ENCODE results near the gene ARHGAP10. TPM values are rescaled to one million over a fixed set of nuclear protein-coding genes. Genes with fewer than 3 reads are reported as not detected.

ARHGAP10 gene
- total and polyA plus RNA-seq, 2 donors (not counting 1 experiment from before 2014, with no cell fraction given), result 0.10 to 0.34 TPM

- no peak overlapping the region for H3K4me3 ChIP-seq (ENCODE audit: control extremely low read depth in 1 of 5, extremely low read depth in 1 of 5, insufficient read depth in 1 of 5, low read depth in 2 of 5, low read length in 4 of 5)
- H3K36me3 ChIP-seq (replicated peaks in 1 of 2; ENCODE audit: control extremely low read depth in 1 of 2, control insufficient read depth in 1 of 2, extremely low read depth in 1 of 2, insufficient read depth in 2 of 2, low read length in 1 of 2), result no peaks in the 10 kb centered on the region
- H4K20me1 ChIP-seq (ENCODE audit: control insufficient read depth, insufficient read depth, low read length, poor library complexity, severe bottlenecking), result no peaks in the 10 kb centered on the region
- ChIA-PET CTCF (interaction anchor here (0.8 kb wide), 1 partner anchor 59 kb away, joined by 4 read pairs; no protein-coding TSS in a partner anchor), POLR2A (no interaction called here)
- H2AFZ ChIP-seq (ENCODE audit: insufficient read depth, low read depth, low read length, poor library complexity, severe bottlenecking), result no peak overlapping the region
- ATAC-seq (ENCODE audit: low read depth) (no peak), DNase-seq (no peak)
- no peak overlapping the region for H3K27ac Mint-ChIP-seq
- no peaks in the 10 kb centered on the region for H3K4me1 ChIP-seq (ENCODE audit: control insufficient read depth in 2 of 2, insufficient read depth in 2 of 2, low read length in 2 of 2)
- intact Hi-C loops (cut with micrococcal nuclease), result no loop called here
- H3K79me2 ChIP-seq (ENCODE audit: control insufficient read depth, insufficient read depth, low read length), result no peaks in the 10 kb centered on the region
- no peaks in the 10 kb centered on the region for H3K4me1 Mint-ChIP-seq
- H3K27me3 ChIP-seq (replicated peaks in 1 of 4; ENCODE audit: control extremely low read depth in 1 of 4, control insufficient read depth in 3 of 4, insufficient read depth in 4 of 4, low read length in 3 of 4), result no peaks in the 10 kb centered on the region
- no peaks in the 10 kb centered on the region for H3K9me3 Mint-ChIP-seq (ENCODE audit: insufficient read depth)
- no peaks in the 10 kb centered on the region for H3K9me3 ChIP-seq (ENCODE audit: control extremely low read depth in 1 of 3, control insufficient read depth in 2 of 3, insufficient read depth in 1 of 3, low read length in 2 of 3)
- H3K27ac ChIP-seq (ENCODE audit: low read length in 2 of 2), result no peak overlapping the region
- WGBS (ENCODE audit: insufficient coverage), result 57% methylated on average over 1 of the region's 1 CpG
- no peak overlapping the region for H3K4me3 Mint-ChIP-seq
- H3K4me2 ChIP-seq (replicated peaks; ENCODE audit: low read depth, low read length, poor library complexity, severe bottlenecking), result no peak overlapping the region
- H3K9ac ChIP-seq (ENCODE audit: low read length), result no peak overlapping the region
- TF ChIP-seq EZH2 (IDR thresholded peaks at IDR 0.05; ENCODE audit: borderline replicate concordance, insufficient read depth, low read depth, low read length, poor library complexity, severe bottlenecking) (no peak), CTCF (IDR thresholded peaks at IDR 0.05) (no peak)
- H3K27me3 Mint-ChIP-seq, result no peaks in the 10 kb centered on the region
These were observed 76.6 kb downstream of the ARHGAP10 start for GRCh38 chr4:147808447-147808846.

- TF ChIP-seq CTCF (IDR thresholded peaks at IDR 0.05), result no peak
- TF ChIP-seq EZH2 (IDR thresholded peaks at IDR 0.05; ENCODE audit: borderline replicate concordance, insufficient read depth, low read depth, low read length, poor library complexity, severe bottlenecking), result no peak
- DNase-seq (no peak), ATAC-seq (ENCODE audit: low read depth) (no peak)
- POLR2A ChIA-PET, result no interaction called here
- intact Hi-C loops (cut with micrococcal nuclease), result no loop called here
- H3K27ac Mint-ChIP-seq, result no peak overlapping the region
- CTCF ChIA-PET, result interaction anchor here (0.8 kb wide), 1 partner anchor 58 kb away, joined by 4 read pairs; no protein-coding TSS in a partner anchor
- Histone ChIP-seq H3K79me2 (ENCODE audit: control insufficient read depth, insufficient read depth, low read length) (no peaks in the 10 kb centered on the region), H2AFZ (ENCODE audit: insufficient read depth, low read depth, low read length, poor library complexity, severe bottlenecking) (no peak overlapping the region), H3K4me2 (replicated peaks; ENCODE audit: low read depth, low read length, poor library complexity, severe bottlenecking) (no peak overlapping the region), H3K27ac (ENCODE audit: low read length in 2 of 2) (no peak overlapping the region), H4K20me1 (ENCODE audit: control insufficient read depth, insufficient read depth, low read length, poor library complexity, severe bottlenecking) (no peaks in the 10 kb centered on the region), H3K27me3 (replicated peaks in 1 of 4; ENCODE audit: control extremely low read depth in 1 of 4, control insufficient read depth in 3 of 4, insufficient read depth in 4 of 4, low read length in 3 of 4) (no peaks in the 10 kb centered on the region), H3K36me3 (replicated peaks in 1 of 2; ENCODE audit: control extremely low read depth in 1 of 2, control insufficient read depth in 1 of 2, extremely low read depth in 1 of 2, insufficient read depth in 2 of 2, low read length in 1 of 2) (no peaks in the 10 kb centered on the region), H3K4me1 (ENCODE audit: control insufficient read depth in 2 of 2, insufficient read depth in 2 of 2, low read length in 2 of 2) (no peaks in the 10 kb centered on the region), H3K9ac (ENCODE audit: low read length) (no peak overlapping the region), H3K9me3 (ENCODE audit: control extremely low read depth in 1 of 3, control insufficient read depth in 2 of 3, insufficient read depth in 1 of 3, low read length in 2 of 3) (no peaks in the 10 kb centered on the region), H3K4me3 (ENCODE audit: control extremely low read depth in 1 of 5, extremely low read depth in 1 of 5, insufficient read depth in 1 of 5, low read depth in 2 of 5, low read length in 4 of 5) (no peak overlapping the region)
- no CpG with 5 or more reads among the region's 3 CpGs for WGBS (ENCODE audit: insufficient coverage)
- H3K9me3 Mint-ChIP-seq (ENCODE audit: insufficient read depth), result no peaks in the 10 kb centered on the region
- H3K27me3 Mint-ChIP-seq, result no peaks in the 10 kb centered on the region
- H3K4me1 Mint-ChIP-seq, result no peaks in the 10 kb centered on the region
- H3K4me3 Mint-ChIP-seq, result no peak overlapping the region
These were observed 77.3 kb downstream of the ARHGAP10 start for GRCh38 chr4:147809211-147809610.

Measured in B cell (primary cell).